Esophagus muscularis mucosa (tissue), 3 donors: Measurements from ENCODE around the gene CCNQ.

Experiments used
- POLR2AphosphoS5 ChIP-seq, 2 donors: sonication (generic); formaldehyde crosslinking; IDR thresholded peaks; one replicate each; pipeline ENCODE4 v1.6.1; 2017; ENCODE audit warnings: antibody characterized with exemption in 2 of 2
- TF ChIP-seq, protein P1 (sequence below), 3 experiments: fragments of 200-600 bp in 2 of 3; fragments of 450-650 bp in 1 of 3; sonication (generic) in 2 of 3; IDR thresholded peaks; one replicate each; pipeline ENCODE4 v1.5.1; 2017 to 2019; ENCODE audit warnings: antibody characterized with exemption in 3 of 3, mild to moderate bottlenecking in 2 of 3, moderate library complexity in 1 of 3

DNA sequence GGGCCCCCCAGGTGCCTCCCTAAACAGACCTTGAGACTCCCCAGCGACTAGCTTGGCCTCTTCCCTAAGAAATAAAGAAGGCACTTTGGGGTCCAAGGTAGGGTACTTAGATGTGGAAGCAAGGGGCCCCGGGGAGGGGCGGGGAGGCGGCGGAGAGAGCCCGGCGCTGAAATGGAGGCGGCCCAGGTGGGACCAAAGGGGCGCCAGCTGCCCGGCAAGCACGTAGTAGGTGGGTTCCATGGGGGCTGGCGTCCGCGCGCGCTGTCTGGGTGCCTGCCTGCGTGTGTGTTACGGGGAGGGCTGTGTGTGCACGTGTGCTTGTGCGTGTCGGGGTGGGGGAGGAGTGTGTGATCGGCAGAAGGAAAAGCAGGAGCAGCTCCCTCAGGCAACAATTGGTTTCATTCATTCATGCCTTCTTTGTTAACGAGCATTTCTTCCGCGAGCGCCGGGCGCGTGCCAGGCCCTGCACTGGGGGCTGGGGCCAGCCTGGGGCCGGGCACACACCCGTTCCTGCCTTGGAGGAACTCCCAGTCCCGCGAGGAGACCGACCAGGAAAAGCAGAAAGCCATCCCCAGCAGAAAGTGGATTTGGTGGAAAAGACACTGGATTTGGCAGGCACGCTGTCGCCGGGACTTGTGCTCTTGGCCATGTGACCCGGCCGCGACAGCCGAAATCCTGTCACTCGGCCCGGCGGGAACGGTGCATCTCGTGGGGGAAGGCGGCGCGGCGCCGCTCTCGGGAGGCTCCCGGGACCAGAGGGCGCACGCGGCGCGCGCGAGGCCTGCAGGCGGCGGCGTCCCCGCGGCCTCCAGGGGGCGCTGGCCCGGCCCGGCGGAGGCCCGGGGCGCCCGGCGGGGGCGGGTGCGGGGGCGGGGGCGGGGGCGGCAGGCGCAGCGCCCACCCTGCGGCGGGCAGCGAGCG lies 44.8 kb upstream of the CCNQ start:
- TF ChIP-seq, protein P1, sequence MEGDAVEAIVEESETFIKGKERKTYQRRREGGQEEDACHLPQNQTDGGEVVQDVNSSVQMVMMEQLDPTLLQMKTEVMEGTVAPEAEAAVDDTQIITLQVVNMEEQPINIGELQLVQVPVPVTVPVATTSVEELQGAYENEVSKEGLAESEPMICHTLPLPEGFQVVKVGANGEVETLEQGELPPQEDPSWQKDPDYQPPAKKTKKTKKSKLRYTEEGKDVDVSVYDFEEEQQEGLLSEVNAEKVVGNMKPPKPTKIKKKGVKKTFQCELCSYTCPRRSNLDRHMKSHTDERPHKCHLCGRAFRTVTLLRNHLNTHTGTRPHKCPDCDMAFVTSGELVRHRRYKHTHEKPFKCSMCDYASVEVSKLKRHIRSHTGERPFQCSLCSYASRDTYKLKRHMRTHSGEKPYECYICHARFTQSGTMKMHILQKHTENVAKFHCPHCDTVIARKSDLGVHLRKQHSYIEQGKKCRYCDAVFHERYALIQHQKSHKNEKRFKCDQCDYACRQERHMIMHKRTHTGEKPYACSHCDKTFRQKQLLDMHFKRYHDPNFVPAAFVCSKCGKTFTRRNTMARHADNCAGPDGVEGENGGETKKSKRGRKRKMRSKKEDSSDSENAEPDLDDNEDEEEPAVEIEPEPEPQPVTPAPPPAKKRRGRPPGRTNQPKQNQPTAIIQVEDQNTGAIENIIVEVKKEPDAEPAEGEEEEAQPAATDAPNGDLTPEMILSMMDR (IDR thresholded peaks at IDR 0.05) = peak in 1 of 3 experiments; percentile 18
- TF ChIP-seq POLR2AphosphoS5 (IDR thresholded peaks at IDR 0.05) = no peak
